CD8-positive, alpha-beta memory T cell (primary cell): ENCODE measurements around the gene CREBZF. TPM values are rescaled to one million over a fixed set of nuclear protein-coding genes. Genes with fewer than 3 reads are reported as not detected.

ENCODE experiments used
- CTCF ChIA-PET: fragments of 350-600 bp; sonication (Branson Sonifier 250); formaldehyde crosslinking; loops from one replicate; lab custom pipeline; 2021; ENCODE audit warnings: antibody characterized with exemption; lab: Charles Lee
- POLR2A ChIA-PET: fragments of 350-600 bp; sonication (Branson Sonifier 250); formaldehyde crosslinking; loops from one replicate; lab custom pipeline; 2021; ENCODE audit warnings: antibody characterized with exemption; lab: Charles Lee
- DNase-seq, 5 donors: peaks; one replicate each; pipeline versions ENCODE4 v3.0.0 to v3.0.0-alpha.2; 2020 to 2022; ENCODE audit warnings: mixed read lengths in 1 of 5
- H3K27ac ChIP-seq: one replicate; pipeline ENCODE4 v1.7.0; 2013; ENCODE audit warnings: low read depth, mild to moderate bottlenecking, low read length, moderate library complexity
- H3K27me3 ChIP-seq: 2 replicates; pipeline ENCODE4 v1.7.0; 2013; ENCODE audit warnings: low read length, mild to moderate bottlenecking; ENCODE audit not compliant: insufficient read depth, poor library complexity, severe bottlenecking
- H3K36me3 ChIP-seq: 2 replicates; pipeline ENCODE4 v1.7.0; 2013; ENCODE audit warnings: mild to moderate bottlenecking, low read length, moderate library complexity; ENCODE audit not compliant: insufficient read depth
- H3K4me1 ChIP-seq: 2 replicates; pipeline ENCODE4 v1.7.0; 2013; ENCODE audit warnings: mild to moderate bottlenecking, low read length, moderate library complexity; ENCODE audit not compliant: insufficient read depth
- H3K4me3 ChIP-seq: 2 replicates; pipeline ENCODE4 v1.7.0; 2013; ENCODE audit warnings: mild to moderate bottlenecking, low read length
- H3K9me3 ChIP-seq: 2 replicates; pipeline ENCODE4 v1.7.0; 2013; ENCODE audit warnings: mild to moderate bottlenecking, low read length
- H3K27ac Mint-ChIP-seq, 8 donors: one replicate each; pipeline ENCODE4 v1.8.0; 2020 to 2021; ENCODE audit warnings: mixed read lengths in 8 of 8, mild to moderate bottlenecking in 6 of 8, inconsistent platforms in 3 of 8, moderate library complexity in 3 of 8
- H3K27me3 Mint-ChIP-seq, 2 donors: one replicate each; pipeline ENCODE4 v1.8.0; 2020 to 2021; ENCODE audit warnings: mixed read lengths in 2 of 2, mild to moderate bottlenecking in 1 of 2, moderate library complexity in 1 of 2
- H3K36me3 Mint-ChIP-seq, 3 donors: one replicate each; pipeline ENCODE4 v1.8.0; 2020 to 2021; ENCODE audit warnings: mixed read lengths in 3 of 3, inconsistent platforms in 1 of 3, mild to moderate bottlenecking in 1 of 3
- H3K4me1 Mint-ChIP-seq, 3 donors: one replicate each; pipeline ENCODE4 v1.8.0; 2020 to 2021; ENCODE audit warnings: mixed read lengths in 3 of 3, inconsistent platforms in 1 of 3, mild to moderate bottlenecking in 1 of 3
- H3K4me3 Mint-ChIP-seq, 7 donors: one replicate each; pipeline ENCODE4 v1.8.0; 2020 to 2021; ENCODE audit warnings: mixed read lengths in 7 of 7, mild to moderate bottlenecking in 6 of 7, moderate library complexity in 4 of 7, inconsistent platforms in 2 of 7
- H3K9me3 Mint-ChIP-seq, 5 donors: one replicate each; pipeline ENCODE4 v1.8.0; 2020 to 2022; ENCODE audit warnings: mixed read lengths in 5 of 5, mild to moderate bottlenecking in 3 of 5, moderate library complexity in 2 of 5, inconsistent platforms in 1 of 5
- polyA plus RNA-seq: library from polyadenylated mRNA; unstranded; fragments of 300-500 nt; fragmentation: Illumina TruSeq; gene quantifications from one replicate; pipeline ENCODE4 v1.2.3, GENCODE V29; 2021
- total RNA-seq, 2 experiments: library from RNA; stranded (reverse); gene quantifications; one replicate each; pipeline ENCODE4 v1.2.3, GENCODE V29; 2021

Gene CREBZF
- total and polyA plus RNA-seq, 3 experiments from 2014 or later, result 14.7 to 45.1 (median 45.0) TPM

GRCh38 chr11:85685125-85685819, 20.3 kb upstream of the CREBZF start:
- no peak for DNase-seq
- Mint-ChIP-seq H3K4me3 (peak overlapping the region in 1 of 7 donors; percentile 32), H3K36me3 (peaks cover 3 to 9% (median 4%) of the 10 kb centered on the region in 3 donors), H3K4me1 (peaks cover 19 to 21% (median 19%) of the 10 kb centered on the region in 3 donors), H3K27ac (peak overlapping the region in 5 of 8 donors; percentile 5 to 72 (median 35)), H3K9me3 (no peaks in the 10 kb centered on the region), H3K27me3 (peaks cover 0 to 5% of the 10 kb centered on the region in 2 donors)
- no peaks in the 10 kb centered on the region for H3K4me1 ChIP-seq
- POLR2A ChIA-PET, result interaction anchor here (1.0 kb wide), 1 partner anchor 67 kb away, joined by 4 read pairs; no protein-coding TSS in a partner anchor
- H3K27ac ChIP-seq, result no peak overlapping the region
- no peaks in the 10 kb centered on the region for H3K36me3 ChIP-seq
- H3K27me3 ChIP-seq, result no peaks in the 10 kb centered on the region
- CTCF ChIA-PET, result interaction anchor here (0.6 to 1.6 kb wide), 4 partner anchors 13 to 522 kb away, joined by 3 to 4 read pairs (median 3); partner anchors contain the start of genes CCDC83 and CREBZF
- no peaks in the 10 kb centered on the region for H3K9me3 ChIP-seq
- H3K4me3 ChIP-seq, result no peak overlapping the region

DNA sequence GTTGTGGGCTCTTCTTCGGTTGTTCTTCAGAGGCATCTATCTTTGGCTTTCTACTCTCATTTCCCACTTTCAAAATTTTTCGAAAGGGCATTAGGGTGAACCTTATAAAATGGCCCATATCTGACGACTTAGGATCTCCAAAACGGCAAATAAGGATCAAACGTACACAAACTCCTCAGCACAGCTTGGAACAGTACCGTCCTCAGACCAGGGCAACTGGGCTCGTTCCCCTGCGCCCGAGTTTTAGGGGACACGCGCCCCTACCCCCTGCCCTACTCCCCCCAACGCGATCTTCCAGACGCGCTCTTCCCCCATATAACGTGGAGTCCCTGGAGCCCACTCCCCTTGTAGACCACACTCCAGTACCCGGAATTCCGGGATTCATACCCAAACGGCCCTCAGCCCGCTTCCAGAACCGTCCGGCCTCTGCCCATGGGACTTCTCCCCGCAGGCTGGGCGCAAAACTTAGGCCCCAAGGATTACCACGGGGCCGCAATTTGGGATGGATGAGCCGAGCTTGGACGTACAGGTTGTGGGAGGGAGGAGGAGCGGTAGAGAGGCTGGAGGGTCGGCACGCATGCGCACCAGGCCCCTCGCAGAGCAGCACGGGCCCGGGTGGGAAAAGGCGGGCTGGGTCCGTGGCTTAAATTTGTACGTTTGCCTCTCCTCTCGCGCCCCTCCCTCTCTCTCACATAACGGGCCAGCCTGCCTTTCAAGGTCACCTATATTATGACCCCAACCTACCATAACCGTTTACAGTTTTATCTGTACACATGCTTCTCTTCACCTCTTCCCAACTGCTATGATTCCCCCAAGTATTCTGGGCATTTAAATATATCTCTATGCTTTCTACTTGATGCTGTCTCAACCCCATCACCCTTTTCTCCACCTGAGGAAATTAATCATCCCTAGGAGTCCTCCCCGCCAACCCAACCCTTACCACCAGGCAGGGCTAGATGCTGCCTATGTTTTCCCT, 17.7 kb upstream of the CREBZF start:
- ChIA-PET CTCF (interaction anchor here (0.9 to 1.8 kb wide), 5 partner anchors 10 to 18 kb away, joined by 3 to 5 read pairs (median 4); partner anchors contain the start of gene CREBZF), POLR2A (no interaction called here)
- H3K27ac Mint-ChIP-seq, result peak overlapping the region; percentile 4 to 93 (median 82)
- H3K27me3 ChIP-seq, result peaks cover 5% of the 10 kb centered on the region
- no peaks in the 10 kb centered on the region for H3K9me3 ChIP-seq
- H3K4me3 Mint-ChIP-seq, result peak overlapping the region; percentile 78 to 92 (median 84)
- DNase-seq, result peak; percentile 42 to 74 (median 53)
- peaks cover 0 to 5% of the 10 kb centered on the region in 2 donors for H3K27me3 Mint-ChIP-seq
- no peaks in the 10 kb centered on the region for H3K9me3 Mint-ChIP-seq
- H3K4me1 ChIP-seq, result no peaks in the 10 kb centered on the region
- peaks cover 0 to 9% (median 0%) of the 10 kb centered on the region in 3 donors for H3K36me3 Mint-ChIP-seq
- H3K4me1 Mint-ChIP-seq, result peaks cover 19 to 21% (median 20%) of the 10 kb centered on the region in 3 donors
- H3K4me3 ChIP-seq, result peak overlapping the region; percentile 53
- H3K27ac ChIP-seq, result no peak overlapping the region
- no peaks in the 10 kb centered on the region for H3K36me3 ChIP-seq

- Mint-ChIP-seq H3K4me1 (peaks cover 19 to 21% (median 20%) of the 10 kb centered on the region in 3 donors), H3K27me3 (peaks cover 0 to 5% of the 10 kb centered on the region in 2 donors), H3K4me3 (peak overlapping the region in 2 of 7 donors; percentile 13 to 24), H3K27ac (no peak overlapping the region), H3K9me3 (no peaks in the 10 kb centered on the region), H3K36me3 (peaks cover 0 to 9% (median 0%) of the 10 kb centered on the region in 3 donors)
- Histone ChIP-seq H3K4me1 (no peaks in the 10 kb centered on the region), H3K4me3 (no peak overlapping the region), H3K27me3 (peaks cover 5% of the 10 kb centered on the region), H3K9me3 (no peaks in the 10 kb centered on the region), H3K27ac (no peak overlapping the region), H3K36me3 (no peaks in the 10 kb centered on the region)
- ChIA-PET POLR2A (no interaction called here), CTCF (interaction anchor here (1.0 to 2.4 kb wide), 6 partner anchors 9 to 174 kb away, joined by 3 to 8 read pairs (median 4); partner anchors contain the start of genes CCDC83 and CREBZF)
- no peak for DNase-seq
Measured at GRCh38 chr11:85680897-85681296, 16.0 kb upstream of the CREBZF start.

DNA sequence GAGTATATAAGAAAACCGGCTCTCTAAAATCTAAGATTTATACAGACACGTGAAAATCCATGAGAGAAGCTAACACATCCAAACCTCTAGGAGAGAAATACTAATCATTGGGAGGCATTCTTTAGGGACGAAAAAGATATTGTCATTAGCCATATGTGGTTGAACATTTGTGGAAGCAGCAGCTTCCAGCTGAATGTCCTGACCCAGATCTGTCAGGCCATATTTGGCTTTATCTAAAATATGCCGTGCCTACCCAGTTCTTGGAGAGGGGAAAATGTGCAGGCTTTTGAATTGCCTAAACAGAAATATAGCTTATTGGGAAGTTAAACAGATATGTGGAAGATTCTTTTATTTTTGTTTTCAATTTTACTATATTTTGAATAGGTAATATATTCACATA, 14.6 kb upstream of the CREBZF start:
- CTCF ChIA-PET, result interaction anchor here (1.5 to 2.4 kb wide), 4 partner anchors 11 to 514 kb away, joined by 3 to 8 read pairs (median 5); partner anchors contain the start of genes CCDC83 and CREBZF
- POLR2A ChIA-PET, result interaction anchor here (1.2 kb wide), 1 partner anchor 14 kb away, joined by 6 read pairs; the partner anchor contains the start of gene CREBZF

DNA sequence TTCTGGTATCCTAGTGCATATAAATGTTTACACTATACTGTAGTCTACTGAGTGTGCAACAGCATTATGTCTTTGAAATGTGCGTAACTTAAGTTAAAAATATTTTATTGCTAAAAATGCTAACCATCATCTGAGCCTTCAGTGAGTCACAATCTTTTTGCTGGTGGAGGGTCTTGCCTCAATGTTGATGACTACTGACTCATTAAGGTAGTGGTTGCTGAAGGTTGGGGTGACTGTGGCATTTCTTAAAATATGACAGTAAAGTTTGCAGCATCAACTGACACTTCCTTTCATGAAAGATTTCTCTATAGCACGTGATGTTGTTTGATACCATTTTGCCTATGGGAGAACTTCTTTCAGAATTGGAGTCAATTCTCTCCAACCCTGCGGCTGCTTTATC, 8.5 kb upstream of the CREBZF start:
- H3K36me3 ChIP-seq, result no peaks in the 10 kb centered on the region
- no peak overlapping the region for H3K4me3 Mint-ChIP-seq
- H3K27ac ChIP-seq, result no peak overlapping the region
- ChIA-PET POLR2A (no interaction called here), CTCF (interaction anchor here (1.1 kb wide), 1 partner anchor 10 kb away, joined by 3 read pairs; no protein-coding TSS in a partner anchor)
- no peak overlapping the region for H3K4me3 ChIP-seq
- H3K4me1 ChIP-seq, result no peaks in the 10 kb centered on the region
- H3K9me3 Mint-ChIP-seq, result peaks cover 0 to 3% (median 0%) of the 10 kb centered on the region in 5 donors
- H3K9me3 ChIP-seq, result no peaks in the 10 kb centered on the region
- no peak for DNase-seq
- H3K27me3 Mint-ChIP-seq, result peaks cover 0 to 16% of the 10 kb centered on the region in 2 donors
- no peaks in the 10 kb centered on the region for H3K4me1 Mint-ChIP-seq
- no peak overlapping the region for H3K27ac Mint-ChIP-seq
- peaks cover 0 to 5% (median 0%) of the 10 kb centered on the region in 3 donors for H3K36me3 Mint-ChIP-seq
- no peaks in the 10 kb centered on the region for H3K27me3 ChIP-seq

More for the DNA sequence above, 14.6 kb upstream of the CREBZF start:
- Mint-ChIP-seq H3K4me3 (peak overlapping the region in 1 of 7 donors; percentile 3), H3K27ac (no peak overlapping the region), H3K36me3 (peaks cover 0 to 3% (median 0%) of the 10 kb centered on the region in 3 donors), H3K27me3 (peaks cover 0 to 5% of the 10 kb centered on the region in 2 donors), H3K9me3 (peaks cover 0 to 2% (median 0%) of the 10 kb centered on the region in 5 donors), H3K4me1 (peaks cover 19 to 21% (median 20%) of the 10 kb centered on the region in 3 donors)
- H3K36me3 ChIP-seq, result no peaks in the 10 kb centered on the region
- H3K4me3 ChIP-seq, result no peak overlapping the region
- H3K9me3 ChIP-seq, result no peaks in the 10 kb centered on the region
- H3K4me1 ChIP-seq, result no peaks in the 10 kb centered on the region
- no peak for DNase-seq
- H3K27ac ChIP-seq, result no peak overlapping the region
- peaks cover 5% of the 10 kb centered on the region for H3K27me3 ChIP-seq

DNA sequence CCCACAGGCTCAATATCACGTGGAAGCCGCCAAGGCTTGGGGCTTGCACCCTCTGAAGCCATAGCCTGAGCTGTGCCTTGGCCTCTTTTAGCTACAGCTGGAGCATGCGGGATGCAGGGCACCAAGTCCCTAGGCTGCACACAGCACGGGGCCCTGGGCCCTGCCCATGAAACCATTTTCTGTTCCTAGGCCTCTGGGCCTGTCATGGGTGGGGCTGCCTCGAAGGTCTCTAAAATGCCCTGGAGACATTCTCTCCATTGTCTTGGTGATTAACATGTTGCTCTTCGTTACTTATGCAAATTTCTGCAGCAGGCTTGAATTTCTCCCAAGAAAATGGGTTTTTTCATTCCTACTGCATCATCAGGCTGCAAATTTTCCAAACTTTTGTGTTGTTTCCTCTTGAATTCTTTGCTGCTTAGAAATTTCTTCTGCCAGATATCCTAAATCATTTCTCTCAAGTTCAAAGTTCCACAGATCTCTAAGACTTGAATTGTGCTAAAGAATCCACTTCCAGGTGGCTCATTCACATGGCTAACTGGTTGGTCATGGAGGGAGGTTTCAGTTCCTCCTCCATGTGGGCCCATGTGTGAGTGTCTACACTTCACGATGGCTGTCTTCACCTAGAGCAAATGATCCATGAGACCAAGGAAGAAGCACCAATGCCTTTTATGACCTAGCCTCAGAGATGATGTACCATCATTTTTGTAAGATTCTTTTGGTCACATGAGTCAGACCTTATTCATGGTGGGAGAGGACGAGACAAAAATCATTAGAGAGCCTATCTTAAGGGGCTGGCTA, 7.4 kb upstream of the CREBZF start:
- no peak overlapping the region for H3K4me3 ChIP-seq
- ChIA-PET CTCF (interaction anchor here (1.0 kb wide), 1 partner anchor 9 kb away, joined by 4 read pairs; no protein-coding TSS in a partner anchor), POLR2A (no interaction called here)
- H3K4me1 ChIP-seq, result no peaks in the 10 kb centered on the region
- H3K36me3 Mint-ChIP-seq, result peaks cover 0 to 5% (median 0%) of the 10 kb centered on the region in 3 donors
- peaks cover 0 to 3% (median 0%) of the 10 kb centered on the region in 5 donors for H3K9me3 Mint-ChIP-seq
- no peak overlapping the region for H3K27ac ChIP-seq
- no peak overlapping the region for H3K4me3 Mint-ChIP-seq
- H3K36me3 ChIP-seq, result no peaks in the 10 kb centered on the region
- no peaks in the 10 kb centered on the region for H3K9me3 ChIP-seq
- no peaks in the 10 kb centered on the region for H3K27me3 ChIP-seq
- no peaks in the 10 kb centered on the region for H3K4me1 Mint-ChIP-seq
- no peak for DNase-seq
- no peak overlapping the region for H3K27ac Mint-ChIP-seq
- peaks cover 0 to 16% of the 10 kb centered on the region in 2 donors for H3K27me3 Mint-ChIP-seq
